Naive thymus-derived CD4-positive, alpha-beta T cell (primary cell): Measurements from ENCODE around the gene PAQR8. TPM values are rescaled to one million over a fixed set of nuclear protein-coding genes. Genes with fewer than 3 reads are reported as not detected.
"Not testable (repeated sequence)": the region's sequence is repeated elsewhere in the genome, so short reads cannot be mapped to it uniquely, and the experiment has no call there.

Experiments used
- ATAC-seq: fragments of 150-1000 bp; cut with Tn5 transposase; 2 replicates; pipeline ENCODE4 v1.10.0; 2021; ENCODE audit warnings: mild to moderate bottlenecking, moderate library complexity
- CTCF ChIA-PET: fragments of 350-600 bp; sonication (Branson Sonifier 250); formaldehyde crosslinking; loops from one replicate; lab custom pipeline; 2021; ENCODE audit warnings: antibody characterized with exemption; lab: Charles Lee
- POLR2A ChIA-PET: fragments of 350-600 bp; sonication (Branson Sonifier 250); formaldehyde crosslinking; loops from one replicate; lab custom pipeline; 2021; ENCODE audit warnings: antibody characterized with exemption, inconsistent platforms; lab: Charles Lee
- DNase-seq, 9 donors: peaks; one replicate each; pipeline versions ENCODE4 v3.0.0 to v3.0.0-alpha.2; 2020 to 2022; ENCODE audit warnings: mixed read lengths in 1 of 9
- H3K27ac ChIP-seq: one replicate; pipeline ENCODE4 v1.7.0; 2013; ENCODE audit warnings: mild to moderate bottlenecking, low read depth, low read length, moderate library complexity
- H3K27me3 ChIP-seq, 2 donors: one replicate each; pipeline ENCODE4 v1.7.0; 2013; ENCODE audit warnings: low read length in 2 of 2, mild to moderate bottlenecking in 2 of 2, moderate library complexity in 2 of 2; ENCODE audit not compliant: control insufficient read depth in 2 of 2, insufficient read depth in 2 of 2
- H3K36me3 ChIP-seq, 3 experiments: 1 replicate in 2 of 3; 2 replicates in 1 of 3; pipeline ENCODE4 v1.7.0; 2013; ENCODE audit warnings: low read length in 3 of 3, mild to moderate bottlenecking in 3 of 3, moderate library complexity in 1 of 3; ENCODE audit not compliant: insufficient read depth in 3 of 3, control insufficient read depth in 2 of 3
- H3K4me1 ChIP-seq, 2 donors: one replicate each; pipeline ENCODE4 v1.7.0; 2013; ENCODE audit warnings: low read length in 2 of 2, mild to moderate bottlenecking in 2 of 2, moderate library complexity in 1 of 2; ENCODE audit not compliant: control insufficient read depth in 2 of 2, insufficient read depth in 2 of 2
- H3K4me3 ChIP-seq: 2 replicates; pipeline ENCODE4 v1.7.0; 2013; ENCODE audit warnings: mild to moderate bottlenecking, low read length
- H3K9me3 ChIP-seq, 3 experiments: 1 replicate in 2 of 3; 2 replicates in 1 of 3; pipeline ENCODE4 v1.7.0; 2013; ENCODE audit warnings: low read length in 3 of 3; ENCODE audit not compliant: control insufficient read depth in 2 of 3
- H3K27ac Mint-ChIP-seq, 9 donors: one replicate each; pipeline ENCODE4 v1.8.0; 2020 to 2022; ENCODE audit warnings: mixed read lengths in 9 of 9, mild to moderate bottlenecking in 8 of 9, moderate library complexity in 5 of 9, inconsistent platforms in 2 of 9
- H3K27me3 Mint-ChIP-seq, 5 donors: one replicate each; pipeline ENCODE4 v1.8.0; 2021 to 2022; ENCODE audit warnings: mixed read lengths in 5 of 5, mild to moderate bottlenecking in 1 of 5
- H3K36me3 Mint-ChIP-seq, 5 donors: one replicate each; pipeline ENCODE4 v1.8.0; 2020 to 2022; ENCODE audit warnings: mixed read lengths in 5 of 5, mild to moderate bottlenecking in 3 of 5, inconsistent platforms in 1 of 5
- H3K4me1 Mint-ChIP-seq, 7 donors: one replicate each; pipeline ENCODE4 v1.8.0; 2020 to 2022; ENCODE audit warnings: mixed read lengths in 7 of 7, mild to moderate bottlenecking in 3 of 7, inconsistent platforms in 1 of 7
- H3K4me3 Mint-ChIP-seq, 10 donors: one replicate each; pipeline ENCODE4 v1.8.0; 2020 to 2022; ENCODE audit warnings: mild to moderate bottlenecking in 10 of 10, mixed read lengths in 10 of 10, moderate library complexity in 6 of 10, inconsistent platforms in 2 of 10
- H3K9me3 Mint-ChIP-seq, 11 donors: one replicate each; pipeline ENCODE4 v1.8.0; 2020 to 2022; ENCODE audit warnings: mixed read lengths in 11 of 11, mild to moderate bottlenecking in 4 of 11, inconsistent platforms in 1 of 11, moderate library complexity in 1 of 11
- intact Hi-C, 2 donors: fragments of 100-400 bp; cut with micrococcal nuclease; formaldehyde crosslinking; loops; one replicate each; pipeline ENCODE4 v1.15.1; 2023
- polyA plus RNA-seq, 2 donors: library from polyadenylated mRNA; unstranded; fragments of 300-500 nt; fragmentation: Illumina TruSeq; gene quantifications; one replicate each; pipeline ENCODE4 v1.2.3, GENCODE V29; 2021
- total RNA-seq, 6 experiments: library from RNA in 5 of 6; stranded (reverse) in 5 of 6; gene quantifications; 1 replicate in 5 of 6; 2 replicates in 1 of 6; pipeline ENCODE4 v1.2.3 and lab custom pipeline; 2021 to 2026

The PAQR8 gene
- total and polyA plus RNA-seq, 7 experiments from 2014 or later, result 7.5 to 46.2 (median 32.1) TPM

- H3K9me3 Mint-ChIP-seq, result peaks cover 0 to 2% (median 0%) of the 10 kb centered on the region in 11 donors
- no peak overlapping the region for H3K27ac Mint-ChIP-seq
- H3K9me3 ChIP-seq, result no peaks in the 10 kb centered on the region
- H3K36me3 ChIP-seq, result peaks cover 0 to 3% (median 0%) of the 10 kb centered on the region in 3 experiments
- H3K4me3 ChIP-seq, result no peak overlapping the region
- H3K4me1 Mint-ChIP-seq, result peaks cover 0 to 3% (median under 1%) of the 10 kb centered on the region in 7 donors
- H3K27me3 Mint-ChIP-seq, result peaks cover 0 to 14% (median 0%) of the 10 kb centered on the region in 5 donors
- peaks cover 8 to 10% of the 10 kb centered on the region in 2 donors for H3K4me1 ChIP-seq
- H3K36me3 Mint-ChIP-seq, result peaks cover 0 to 2% (median 0%) of the 10 kb centered on the region in 5 donors
- intact Hi-C loops, result loop anchor here in 1 of 2 donors (5.0 kb wide), 1 partner anchor 262 kb away; no protein-coding TSS in a partner anchor
- H3K27me3 ChIP-seq, result no peaks in the 10 kb centered on the region
- POLR2A ChIA-PET, result no interaction called here
- no peak overlapping the region for H3K4me3 Mint-ChIP-seq
- CTCF ChIA-PET, result no interaction called here
- DNase-seq, result no peak
- H3K27ac ChIP-seq, result no peak overlapping the region
- ATAC-seq, result no peak
Observed at GRCh38 chr6:52424513-52424912, 62.6 kb downstream of the PAQR8 start.

- Mint-ChIP-seq H3K27me3 (peaks cover 0 to 17% (median 0%) of the 10 kb centered on the region in 5 donors), H3K36me3 (peaks cover 0 to 9% (median 1%) of the 10 kb centered on the region in 5 donors), H3K4me1 (peaks cover 2 to 9% (median 6%) of the 10 kb centered on the region in 7 donors), H3K27ac (no peak overlapping the region), H3K9me3 (peaks cover 0 to 2% (median 0%) of the 10 kb centered on the region in 11 donors), H3K4me3 (no peak overlapping the region)
- Histone ChIP-seq H3K9me3 (no peaks in the 10 kb centered on the region), H3K4me3 (no peak overlapping the region), H3K4me1 (no peaks in the 10 kb centered on the region), H3K27ac (no peak overlapping the region), H3K27me3 (no peaks in the 10 kb centered on the region), H3K36me3 (no peaks in the 10 kb centered on the region)
- intact Hi-C loops, result no loop called here
- ChIA-PET POLR2A (no interaction called here), CTCF (no interaction called here)
- no peak for DNase-seq
- ATAC-seq, result no peak
Observed at GRCh38 chr6:52426667-52427066, 64.7 kb downstream of the PAQR8 start.

DNA sequence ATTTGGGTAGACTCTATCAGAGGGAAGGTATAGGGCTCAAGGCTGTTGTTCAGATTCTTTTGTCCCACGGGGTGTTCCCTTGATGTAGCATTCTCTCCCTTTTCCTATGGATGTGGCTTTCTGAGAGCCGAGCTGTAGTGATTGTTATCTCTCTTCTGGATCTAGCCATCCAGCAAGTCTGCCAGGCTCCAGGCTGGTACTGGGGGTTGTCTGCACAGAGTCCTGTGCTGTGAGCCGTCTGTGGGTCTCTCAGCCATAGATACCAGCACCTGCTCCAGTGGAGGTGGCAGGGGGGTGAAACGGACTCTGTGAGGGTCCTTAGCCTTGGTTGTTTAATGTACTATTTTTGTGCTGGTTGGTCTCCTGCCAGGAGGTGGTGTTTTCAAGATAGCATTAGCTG, 71.3 kb downstream of the PAQR8 start:
- not testable (repeated sequence) for ATAC-seq, H3K27ac Mint-ChIP-seq
- POLR2A ChIA-PET, result interaction anchor here (0.6 kb wide), 1 partner anchor 17 kb away, joined by 3 read pairs; no protein-coding TSS in a partner anchor

DNA sequence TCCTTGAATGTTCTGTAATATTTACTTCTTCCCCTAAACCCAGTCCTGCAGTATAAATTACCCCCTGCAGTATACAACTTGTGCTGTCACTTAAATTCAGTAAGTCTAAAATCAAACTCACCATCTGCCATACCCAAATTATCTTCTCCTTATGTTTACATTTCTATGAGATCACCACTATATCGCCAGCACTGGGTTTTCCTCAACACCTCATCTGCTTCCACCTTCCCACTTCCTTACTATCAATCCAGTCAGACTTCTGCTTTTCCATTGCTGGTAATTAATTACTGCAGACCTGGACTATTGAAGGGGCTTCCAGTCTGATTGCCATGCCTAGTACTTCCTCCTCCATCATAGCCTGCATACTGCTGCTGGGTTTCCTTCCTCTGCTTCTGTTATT, 73.4 kb downstream of the PAQR8 start:
- peaks cover 0 to 9% (median 0%) of the 10 kb centered on the region in 5 donors for H3K27me3 Mint-ChIP-seq
- no peak for DNase-seq
- H3K4me1 ChIP-seq, result no peaks in the 10 kb centered on the region

More for the DNA sequence above, 71.3 kb downstream of the PAQR8 start:
- H3K36me3 ChIP-seq, H3K9me3 ChIP-seq, H3K4me3 ChIP-seq, intact Hi-C loops, CTCF ChIA-PET, H3K9me3 Mint-ChIP-seq, H3K4me1 ChIP-seq, H3K27ac ChIP-seq, DNase-seq, H3K4me3 Mint-ChIP-seq, H3K27me3 ChIP-seq: not testable (repeated sequence)
- Mint-ChIP-seq H3K27me3 (peaks cover 0 to 20% (median 0%) of the 10 kb centered on the region in 5 donors), H3K36me3 (peaks cover 0 to 17% (median 4%) of the 10 kb centered on the region in 5 donors), H3K4me1 (peaks cover 0 to 11% (median 6%) of the 10 kb centered on the region in 7 donors)

DNA sequence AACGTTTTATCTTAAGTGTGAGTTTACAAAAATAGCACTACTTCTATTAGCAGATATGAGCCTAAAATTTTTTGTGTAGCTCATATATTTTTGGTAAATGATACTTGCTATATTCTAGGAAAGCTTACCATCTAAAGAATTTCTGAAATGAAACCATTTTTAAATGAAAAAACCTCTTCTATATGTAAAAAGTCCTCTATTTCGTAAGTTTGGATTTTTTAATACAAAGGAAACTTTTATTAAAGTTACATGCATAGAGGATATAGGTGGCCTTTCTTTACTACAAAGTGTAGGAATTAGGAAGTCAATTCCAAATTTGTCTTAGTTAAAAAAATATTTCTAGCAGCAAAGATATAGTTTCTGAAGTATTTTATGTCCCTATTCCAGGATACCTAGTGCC, 77.0 kb downstream of the PAQR8 start:
- ChIA-PET POLR2A (no interaction called here), CTCF (no interaction called here)
- no peak overlapping the region for H3K27ac ChIP-seq
- Mint-ChIP-seq H3K27ac (no peak overlapping the region), H3K9me3 (peaks cover 0 to 2% (median 0%) of the 10 kb centered on the region in 11 donors), H3K36me3 (peaks cover 0 to 10% (median 0%) of the 10 kb centered on the region in 5 donors), H3K4me3 (no peak overlapping the region), H3K4me1 (no peaks in the 10 kb centered on the region), H3K27me3 (peaks cover 0 to 6% (median 2%) of the 10 kb centered on the region in 5 donors)
- H3K36me3 ChIP-seq, result no peaks in the 10 kb centered on the region
- no peaks in the 10 kb centered on the region for H3K27me3 ChIP-seq
- intact Hi-C loops, result no loop called here
- H3K9me3 ChIP-seq, result no peaks in the 10 kb centered on the region
- H3K4me1 ChIP-seq, result no peaks in the 10 kb centered on the region
- no peak overlapping the region for H3K4me3 ChIP-seq
- ATAC-seq (no peak), DNase-seq (no peak)

More for the DNA sequence above, 73.4 kb downstream of the PAQR8 start:
- CTCF ChIA-PET, result no interaction called here
- Histone ChIP-seq H3K9me3 (no peaks in the 10 kb centered on the region), H3K4me3 (no peak overlapping the region), H3K27ac (no peak overlapping the region), H3K27me3 (no peaks in the 10 kb centered on the region), H3K36me3 (no peaks in the 10 kb centered on the region)
- H3K4me1 Mint-ChIP-seq, result peaks cover 0 to 11% (median 6%) of the 10 kb centered on the region in 7 donors
- no peak overlapping the region for H3K27ac Mint-ChIP-seq
- H3K4me3 Mint-ChIP-seq, result no peak overlapping the region
- no peak for ATAC-seq
- POLR2A ChIA-PET, result no interaction called here
- intact Hi-C loops, result no loop called here
- H3K36me3 Mint-ChIP-seq, result peaks cover 0 to 10% (median 1%) of the 10 kb centered on the region in 5 donors
- peaks cover 0 to 2% (median 0%) of the 10 kb centered on the region in 11 donors for H3K9me3 Mint-ChIP-seq

DNA sequence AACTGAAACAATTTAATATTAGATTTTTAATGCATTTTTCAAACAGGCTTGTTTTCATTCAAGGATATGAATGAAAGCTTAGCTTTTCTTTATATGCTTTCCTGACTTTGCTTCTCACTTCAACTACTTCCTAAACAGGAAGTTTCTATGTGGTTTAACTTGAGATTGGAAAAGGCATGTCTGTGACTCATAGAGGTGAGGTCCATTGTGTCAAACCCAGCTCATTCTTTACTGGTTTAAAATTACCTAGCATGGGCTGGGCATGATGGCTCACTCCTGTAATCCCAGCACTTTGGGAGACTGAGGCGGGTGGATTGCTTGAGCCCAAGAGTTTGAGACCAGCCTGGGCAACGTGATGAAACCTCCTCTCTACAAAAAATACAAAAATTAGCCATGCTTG, 92.6 kb downstream of the PAQR8 start:
- H3K27me3 ChIP-seq, result no peaks in the 10 kb centered on the region
- no peak overlapping the region for H3K27ac Mint-ChIP-seq
- no peak for ATAC-seq
- intact Hi-C loops, result no loop called here
- ChIA-PET CTCF (no interaction called here), POLR2A (no interaction called here)
- DNase-seq, result no peak
- H3K36me3 Mint-ChIP-seq, result peaks cover 16 to 39% (median 28%) of the 10 kb centered on the region in 5 donors
- H3K27ac ChIP-seq, result no peak overlapping the region
- H3K27me3 Mint-ChIP-seq, result peaks cover 0 to 5% (median 0%) of the 10 kb centered on the region in 5 donors
- H3K36me3 ChIP-seq, result no peaks in the 10 kb centered on the region
- no peak overlapping the region for H3K4me3 ChIP-seq
- no peak overlapping the region for H3K4me3 Mint-ChIP-seq
- H3K9me3 Mint-ChIP-seq, result peaks cover 0 to 24% (median 19%) of the 10 kb centered on the region in 11 donors
- H3K4me1 ChIP-seq, result no peaks in the 10 kb centered on the region
- H3K4me1 Mint-ChIP-seq, result peaks cover 0 to 2% (median 0%) of the 10 kb centered on the region in 7 donors
- no peaks in the 10 kb centered on the region for H3K9me3 ChIP-seq

GRCh38 chr6:52457096-52457495, 95.1 kb downstream of the PAQR8 start:
- POLR2A ChIA-PET, result no interaction called here

More at GRCh38 chr6:52457096-52457495, 95.1 kb downstream of the PAQR8 start:
- no peaks in the 10 kb centered on the region for H3K27me3 ChIP-seq
- H3K27me3 Mint-ChIP-seq, result peaks cover 0 to 8% (median 0%) of the 10 kb centered on the region in 5 donors
- no peak overlapping the region for H3K4me3 Mint-ChIP-seq
- no peaks in the 10 kb centered on the region for H3K4me1 ChIP-seq
- CTCF ChIA-PET, result no interaction called here
- H3K27ac ChIP-seq, result no peak overlapping the region
- ATAC-seq (no peak), DNase-seq (no peak)
- H3K9me3 Mint-ChIP-seq, result peaks cover 0 to 12% (median 2%) of the 10 kb centered on the region in 11 donors
- no peak overlapping the region for H3K27ac Mint-ChIP-seq
- no peaks in the 10 kb centered on the region for H3K36me3 ChIP-seq
- intact Hi-C loops, result no loop called here
- H3K9me3 ChIP-seq, result no peaks in the 10 kb centered on the region
- peaks cover 0 to 2% (median 0%) of the 10 kb centered on the region in 7 donors for H3K4me1 Mint-ChIP-seq
- H3K4me3 ChIP-seq, result no peak overlapping the region
- H3K36me3 Mint-ChIP-seq, result peaks cover 0 to 20% (median 11%) of the 10 kb centered on the region in 5 donors
